ENCODE results near the gene CAMK2N2. TPM values are rescaled to one million over a fixed set of nuclear protein-coding genes. Genes with fewer than 3 reads are reported as not detected.
A peak's percentile ranks its signal among the peaks of the same experiment; 100 is the strongest.

The CAMK2N2 gene
- total RNA-seq, 1 experiment from 2014 or later = 3.3 TPM

- BruUV-seq (replicated peaks) = no TSS peak
- H3K36me3 Mint-ChIP-seq (ENCODE audit: insufficient read depth, unreplicated experiment) = no peaks in the 10 kb centered on the region
- H3K27me3 Mint-ChIP-seq (ENCODE audit: unreplicated experiment) = peaks cover 73% of the 10 kb centered on the region
- H3K4me3 Mint-ChIP-seq (ENCODE audit: low read depth, unreplicated experiment) = no peak overlapping the region
- CTCF ChIA-PET = no interaction called here
- intact Hi-C loops (cut with micrococcal nuclease; ENCODE audit: unreplicated experiment) = no loop called here
- TF ChIP-seq CTCF (IDR thresholded peaks at IDR 0.05; ENCODE audit: unreplicated experiment) = no peak
- H3K27ac Mint-ChIP-seq (ENCODE audit: unreplicated experiment) = no peak overlapping the region
- no peaks in the 10 kb centered on the region for H3K4me1 Mint-ChIP-seq (ENCODE audit: low read depth, unreplicated experiment)
- DNase-seq = no peak
- H3K9me3 Mint-ChIP-seq (ENCODE audit: low read depth, unreplicated experiment) = no peaks in the 10 kb centered on the region
Measured at GRCh38 chr3:184223946-184224345, 37.4 kb downstream of the CAMK2N2 start.

GRCh38 chr3:184222521-184222920, 38.8 kb downstream of the CAMK2N2 start:
- intact Hi-C loops (cut with micrococcal nuclease; ENCODE audit: unreplicated experiment) = no loop called here
- Mint-ChIP-seq H3K27me3 (ENCODE audit: unreplicated experiment) (peaks cover 65% of the 10 kb centered on the region), H3K4me1 (ENCODE audit: low read depth, unreplicated experiment) (no peaks in the 10 kb centered on the region), H3K27ac (ENCODE audit: unreplicated experiment) (no peak overlapping the region), H3K36me3 (ENCODE audit: insufficient read depth, unreplicated experiment) (no peaks in the 10 kb centered on the region), H3K9me3 (ENCODE audit: low read depth, unreplicated experiment) (no peaks in the 10 kb centered on the region), H3K4me3 (ENCODE audit: low read depth, unreplicated experiment) (no peak overlapping the region)
- no peak for TF ChIP-seq CTCF (IDR thresholded peaks at IDR 0.05; ENCODE audit: unreplicated experiment)
- CTCF ChIA-PET = no interaction called here
- DNase-seq = peak; percentile 45
- no TSS peak for BruUV-seq (replicated peaks)

DNA sequence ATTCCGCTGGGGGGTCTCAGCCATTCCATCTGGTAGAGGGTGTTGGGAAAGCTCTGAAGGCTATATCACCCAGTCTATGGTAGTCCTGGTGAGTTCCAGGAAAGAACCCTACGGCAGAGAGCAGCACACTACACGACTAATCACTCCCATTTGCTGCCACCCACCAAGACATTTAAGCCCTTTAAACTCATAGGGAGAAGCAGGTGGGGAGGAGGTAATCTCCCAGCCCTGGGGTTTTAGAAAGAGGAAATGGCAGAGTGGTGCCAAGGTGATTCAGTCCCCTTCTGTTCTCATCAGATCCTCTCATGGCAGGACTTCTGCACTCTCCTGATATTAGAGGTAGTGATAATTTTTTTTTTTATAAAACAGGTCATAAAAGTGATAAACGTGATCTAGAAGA, 42.5 kb downstream of the CAMK2N2 start:
- no peaks in the 10 kb centered on the region for H3K9me3 Mint-ChIP-seq (ENCODE audit: low read depth, unreplicated experiment)
- no peak overlapping the region for H3K27ac Mint-ChIP-seq (ENCODE audit: unreplicated experiment)
- no TSS peak for BruUV-seq (replicated peaks)
- TF ChIP-seq CTCF (IDR thresholded peaks at IDR 0.05; ENCODE audit: unreplicated experiment) = no peak
- H3K4me3 Mint-ChIP-seq (ENCODE audit: low read depth, unreplicated experiment) = no peak overlapping the region
- peaks cover 28% of the 10 kb centered on the region for H3K27me3 Mint-ChIP-seq (ENCODE audit: unreplicated experiment)
- CTCF ChIA-PET = interaction anchor here (0.6 to 0.7 kb wide), 2 partner anchors 8 to 1008 kb away, joined by 3 to 4 read pairs; no protein-coding TSS in a partner anchor
- H3K36me3 Mint-ChIP-seq (ENCODE audit: insufficient read depth, unreplicated experiment) = no peaks in the 10 kb centered on the region
- intact Hi-C loops (cut with micrococcal nuclease; ENCODE audit: unreplicated experiment) = no loop called here
- no peak for DNase-seq
- no peaks in the 10 kb centered on the region for H3K4me1 Mint-ChIP-seq (ENCODE audit: low read depth, unreplicated experiment)

GRCh38 chr3:184211718-184212117, 49.6 kb downstream of the CAMK2N2 start:
- Mint-ChIP-seq H3K27me3 (ENCODE audit: unreplicated experiment) (peaks cover 36% of the 10 kb centered on the region), H3K36me3 (ENCODE audit: insufficient read depth, unreplicated experiment) (no peaks in the 10 kb centered on the region), H3K27ac (ENCODE audit: unreplicated experiment) (no peak overlapping the region), H3K4me1 (ENCODE audit: low read depth, unreplicated experiment) (no peaks in the 10 kb centered on the region), H3K4me3 (ENCODE audit: low read depth, unreplicated experiment) (no peak overlapping the region), H3K9me3 (ENCODE audit: low read depth, unreplicated experiment) (no peaks in the 10 kb centered on the region)
- no TSS peak for BruUV-seq (replicated peaks)
- CTCF ChIA-PET = no interaction called here
- DNase-seq = no peak
- no peak for TF ChIP-seq CTCF (IDR thresholded peaks at IDR 0.05; ENCODE audit: unreplicated experiment)
- intact Hi-C loops (cut with micrococcal nuclease; ENCODE audit: unreplicated experiment) = no loop called here
